ENCODE measurements around the gene KAZN. TPM values are rescaled to one million over a fixed set of nuclear protein-coding genes. Genes with fewer than 3 reads are reported as not detected.

KAZN gene
- total and polyA plus RNA-seq, 9 donors, result 5.1 to 17.4 (median 14.3) TPM

DNA sequence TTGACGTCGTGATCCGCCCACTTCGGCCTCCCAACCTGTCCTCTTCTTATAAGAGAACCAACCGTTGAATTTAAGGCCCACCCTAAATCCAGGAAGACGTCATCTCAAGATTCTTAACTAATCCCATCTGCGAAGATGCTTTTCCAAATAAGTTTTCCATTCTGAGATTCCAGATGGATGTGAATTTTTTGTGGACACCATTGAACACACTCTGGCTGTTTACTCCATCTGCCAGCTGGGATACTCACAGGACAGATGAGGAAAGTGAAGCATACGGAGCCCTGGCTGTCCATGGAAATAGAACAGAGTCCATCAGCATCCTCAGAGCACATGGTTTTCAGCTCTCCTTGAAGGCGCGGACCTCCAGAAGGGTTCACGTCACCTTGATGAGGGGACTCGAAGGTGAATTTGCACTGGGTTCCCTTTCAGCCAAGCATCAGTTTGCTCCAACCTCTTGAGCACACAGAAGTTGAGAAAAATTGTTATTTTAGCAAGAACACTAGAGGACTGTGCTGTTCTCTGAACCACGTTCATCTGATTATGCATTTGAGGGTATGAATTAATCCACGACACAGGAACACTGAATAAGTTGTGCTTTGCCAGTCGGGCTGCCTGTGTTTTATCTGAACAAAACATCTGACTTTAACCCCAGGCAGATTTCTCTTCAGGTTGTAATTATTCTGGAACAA, 68.6 kb downstream of the KAZN start:
- peaks cover 17% of the 10 kb centered on the region for H3K4me1 ChIP-seq (ENCODE audit: control insufficient read depth, insufficient read depth, low read length)
- WGBS (ENCODE audit: insufficient coverage), result 71% methylated on average over 10 of the region's 15 CpGs
- DNase-seq, result peak; percentile 83
- no peaks in the 10 kb centered on the region for H3K36me3 ChIP-seq (ENCODE audit: control insufficient read depth, insufficient read depth, low read length)
- H3K27me3 ChIP-seq (ENCODE audit: control insufficient read depth, insufficient read depth, low read length), result peaks cover 9% of the 10 kb centered on the region
- no peak overlapping the region for H3K27ac ChIP-seq (ENCODE audit: low read length)
- H3K4me3 ChIP-seq (ENCODE audit: low read length), result no peak overlapping the region
- no peaks in the 10 kb centered on the region for H3K9me3 ChIP-seq (replicated peaks; ENCODE audit: control insufficient read depth, low read depth, low read length)

DNA sequence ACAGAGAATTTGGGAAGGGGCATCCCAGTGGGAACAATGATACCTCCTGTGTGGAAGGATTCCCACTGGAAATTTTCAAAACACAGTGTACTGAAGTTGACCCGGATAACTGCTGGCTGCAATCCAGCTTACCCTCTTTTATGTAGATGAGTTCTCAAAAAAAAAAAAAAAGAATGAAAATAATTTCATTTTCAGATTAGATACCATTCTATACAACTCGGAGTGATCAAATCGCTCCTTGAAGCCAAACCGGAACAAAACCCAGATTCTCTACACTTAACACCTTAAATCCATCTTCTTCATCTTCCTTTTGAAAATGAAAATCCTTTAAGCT, 69.1 kb downstream of the KAZN start:
- Histone ChIP-seq H3K36me3 (ENCODE audit: control insufficient read depth, insufficient read depth, low read length) (no peaks in the 10 kb centered on the region), H3K27ac (ENCODE audit: low read length) (no peak overlapping the region), H3K4me3 (ENCODE audit: low read length) (no peak overlapping the region), H3K4me1 (ENCODE audit: control insufficient read depth, insufficient read depth, low read length) (peaks cover 15% of the 10 kb centered on the region), H3K27me3 (ENCODE audit: control insufficient read depth, insufficient read depth, low read length) (peaks cover 9% of the 10 kb centered on the region), H3K9me3 (replicated peaks; ENCODE audit: control insufficient read depth, low read depth, low read length) (no peaks in the 10 kb centered on the region)
- no peak for DNase-seq
- 34% methylated on average over 3 of the region's 4 CpGs for WGBS (ENCODE audit: insufficient coverage)

DNA sequence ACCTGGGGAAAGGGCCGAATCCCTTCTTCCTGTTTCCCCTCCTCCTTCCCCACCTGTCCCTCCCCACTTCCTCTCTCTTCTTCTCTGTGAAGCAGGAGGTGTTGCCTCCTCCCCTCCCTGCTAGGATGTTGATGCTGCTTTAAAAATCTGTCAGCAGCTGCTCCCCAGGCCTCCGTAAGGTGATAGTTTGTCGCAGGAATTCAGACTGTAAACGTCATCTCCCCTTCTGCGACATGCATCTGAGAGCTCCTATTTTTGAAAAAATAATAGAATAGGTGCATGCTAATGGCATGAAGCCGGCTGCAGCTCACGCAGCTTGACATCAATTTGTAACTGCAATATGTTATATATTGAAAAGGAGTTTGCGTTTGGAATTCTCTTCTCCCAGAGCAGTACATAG, 70.1 kb downstream of the KAZN start:
- no peaks in the 10 kb centered on the region for H3K36me3 ChIP-seq (ENCODE audit: control insufficient read depth, insufficient read depth, low read length)
- no peak overlapping the region for H3K27ac ChIP-seq (ENCODE audit: low read length)
- H3K27me3 ChIP-seq (ENCODE audit: control insufficient read depth, insufficient read depth, low read length), result peaks cover 7% of the 10 kb centered on the region
- no peaks in the 10 kb centered on the region for H3K9me3 ChIP-seq (replicated peaks; ENCODE audit: control insufficient read depth, low read depth, low read length)
- peaks cover 15% of the 10 kb centered on the region for H3K4me1 ChIP-seq (ENCODE audit: control insufficient read depth, insufficient read depth, low read length)
- H3K4me3 ChIP-seq (ENCODE audit: low read length), result no peak overlapping the region
- DNase-seq, result no peak
- no CpG with 5 or more reads among the region's 8 CpGs for WGBS (ENCODE audit: insufficient coverage)

DNA sequence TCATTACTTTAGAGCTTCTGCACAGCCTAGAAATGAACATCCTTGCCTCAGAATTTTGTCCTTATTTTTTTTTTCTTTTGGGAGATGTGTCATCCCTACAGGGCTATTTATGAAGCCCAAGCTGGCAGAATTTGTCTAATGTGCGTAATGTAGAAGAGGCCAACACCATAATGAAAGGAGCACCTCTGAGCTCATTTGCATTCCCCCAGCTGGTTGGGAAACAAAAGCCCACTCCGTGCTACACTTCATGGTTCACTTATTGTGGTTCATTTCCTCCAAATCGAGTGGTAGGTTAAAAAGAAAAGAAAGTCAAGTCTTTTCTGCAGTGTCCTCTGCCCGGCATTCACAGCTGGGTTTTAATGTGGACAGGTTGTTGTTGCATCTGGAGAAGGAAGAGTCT, 73.5 kb downstream of the KAZN start:
- Histone ChIP-seq H3K27me3 (ENCODE audit: control insufficient read depth, insufficient read depth, low read length) (peaks cover 4% of the 10 kb centered on the region), H3K9me3 (replicated peaks; ENCODE audit: control insufficient read depth, low read depth, low read length) (peaks cover 6% of the 10 kb centered on the region), H3K4me3 (ENCODE audit: low read length) (no peak overlapping the region), H3K36me3 (ENCODE audit: control insufficient read depth, insufficient read depth, low read length) (no peaks in the 10 kb centered on the region), H3K27ac (ENCODE audit: low read length) (no peak overlapping the region), H3K4me1 (ENCODE audit: control insufficient read depth, insufficient read depth, low read length) (peaks cover 15% of the 10 kb centered on the region)
- WGBS (ENCODE audit: insufficient coverage), result 63% methylated on average over 1 of the region's 4 CpGs
- no peak for DNase-seq

DNA sequence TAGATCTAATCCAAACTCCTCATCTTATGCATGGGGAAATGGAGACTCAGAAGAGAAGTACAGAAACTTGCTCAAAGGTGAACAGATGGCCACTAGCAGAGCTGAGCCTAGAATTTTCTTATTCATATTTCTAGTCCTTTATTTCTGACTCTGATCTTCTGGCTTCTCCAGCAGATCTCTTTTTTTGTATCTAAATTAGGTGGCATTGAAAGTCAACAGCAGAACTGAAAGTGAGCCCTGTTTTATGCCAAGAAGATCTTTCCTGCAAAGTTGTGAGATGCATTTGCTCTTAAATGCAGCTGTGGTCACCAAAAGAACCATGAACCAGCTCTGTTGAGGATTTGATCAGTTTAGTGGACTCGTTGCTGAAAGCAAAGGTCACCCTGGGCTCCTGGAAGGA, 75.5 kb downstream of the KAZN start:
- Histone ChIP-seq H3K4me1 (ENCODE audit: control insufficient read depth, insufficient read depth, low read length) (peaks cover 2% of the 10 kb centered on the region), H3K27me3 (ENCODE audit: control insufficient read depth, insufficient read depth, low read length) (no peaks in the 10 kb centered on the region), H3K9me3 (replicated peaks; ENCODE audit: control insufficient read depth, low read depth, low read length) (peaks cover 6% of the 10 kb centered on the region), H3K36me3 (ENCODE audit: control insufficient read depth, insufficient read depth, low read length) (no peaks in the 10 kb centered on the region), H3K4me3 (ENCODE audit: low read length) (no peak overlapping the region), H3K27ac (ENCODE audit: low read length) (no peak overlapping the region)
- 14% methylated on average over 1 of the region's 1 CpG for WGBS (ENCODE audit: insufficient coverage)
- no peak for DNase-seq

DNA sequence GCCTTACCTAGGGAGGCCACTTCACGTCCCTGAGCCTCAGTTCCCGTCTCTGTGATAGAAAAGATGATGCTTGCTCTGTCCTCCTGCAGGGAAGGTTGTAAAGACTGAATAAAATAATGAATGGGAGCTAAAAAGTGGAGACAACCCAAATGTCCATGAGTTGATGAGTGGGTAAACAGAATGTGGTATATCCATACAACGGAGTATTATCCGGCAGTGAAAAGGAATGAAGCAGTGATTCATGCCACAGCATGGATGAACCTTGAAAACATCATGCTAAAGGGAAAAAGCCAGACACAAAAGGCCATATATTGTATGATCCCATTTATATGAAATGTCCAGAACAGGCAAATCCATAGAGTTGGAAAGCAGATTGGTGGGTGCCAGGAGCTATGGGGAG, 77.9 kb downstream of the KAZN start:
- no peak for DNase-seq
- Histone ChIP-seq H3K36me3 (ENCODE audit: control insufficient read depth, insufficient read depth, low read length) (no peaks in the 10 kb centered on the region), H3K9me3 (replicated peaks; ENCODE audit: control insufficient read depth, low read depth, low read length) (peaks cover 6% of the 10 kb centered on the region), H3K27me3 (ENCODE audit: control insufficient read depth, insufficient read depth, low read length) (no peaks in the 10 kb centered on the region), H3K27ac (ENCODE audit: low read length) (no peak overlapping the region), H3K4me1 (ENCODE audit: control insufficient read depth, insufficient read depth, low read length) (peaks cover 2% of the 10 kb centered on the region), H3K4me3 (ENCODE audit: low read length) (no peak overlapping the region)
- WGBS (ENCODE audit: insufficient coverage), result 83% methylated on average over 4 of the region's 4 CpGs

DNA sequence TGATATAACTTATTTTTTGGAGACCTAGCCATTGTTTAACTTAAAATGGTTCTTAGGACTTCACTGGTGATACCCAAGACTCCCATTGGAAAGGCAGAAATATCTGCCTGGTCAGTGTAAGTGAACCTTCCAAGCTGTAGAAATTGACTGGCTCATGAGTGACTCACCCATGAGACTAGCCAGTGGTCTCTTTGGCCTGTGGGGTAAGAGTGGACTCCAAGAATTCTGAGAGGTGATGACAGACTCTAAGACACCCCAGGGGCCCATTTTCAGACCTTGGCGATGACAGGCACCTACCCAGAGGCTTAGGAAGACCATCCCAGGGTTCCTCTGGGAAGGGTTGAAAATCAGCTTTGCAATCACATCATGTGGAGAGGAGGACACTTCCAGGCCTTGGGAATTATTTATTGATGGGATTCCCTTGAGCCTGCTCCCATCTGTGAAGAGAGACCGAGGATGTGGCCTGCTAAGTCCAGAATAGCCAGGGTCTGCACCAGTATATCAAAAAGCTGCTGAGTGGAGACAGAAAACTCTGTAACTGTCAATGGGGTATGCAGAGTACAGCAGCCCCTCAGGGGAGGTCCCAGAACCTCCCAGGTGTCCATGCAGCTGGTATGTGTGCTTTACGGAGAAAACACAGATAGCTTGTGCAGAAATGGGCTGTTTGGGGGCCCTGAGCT, 78.9 kb downstream of the KAZN start:
- Histone ChIP-seq H3K4me1 (ENCODE audit: control insufficient read depth, insufficient read depth, low read length) (peaks cover 2% of the 10 kb centered on the region), H3K27ac (ENCODE audit: low read length) (no peak overlapping the region), H3K9me3 (replicated peaks; ENCODE audit: control insufficient read depth, low read depth, low read length) (peaks cover 6% of the 10 kb centered on the region), H3K27me3 (ENCODE audit: control insufficient read depth, insufficient read depth, low read length) (no peaks in the 10 kb centered on the region), H3K4me3 (ENCODE audit: low read length) (no peak overlapping the region), H3K36me3 (ENCODE audit: control insufficient read depth, insufficient read depth, low read length) (no peaks in the 10 kb centered on the region)
- DNase-seq, result peak; percentile 59
- WGBS (ENCODE audit: insufficient coverage), result 34% methylated on average over 2 of the region's 3 CpGs

DNA sequence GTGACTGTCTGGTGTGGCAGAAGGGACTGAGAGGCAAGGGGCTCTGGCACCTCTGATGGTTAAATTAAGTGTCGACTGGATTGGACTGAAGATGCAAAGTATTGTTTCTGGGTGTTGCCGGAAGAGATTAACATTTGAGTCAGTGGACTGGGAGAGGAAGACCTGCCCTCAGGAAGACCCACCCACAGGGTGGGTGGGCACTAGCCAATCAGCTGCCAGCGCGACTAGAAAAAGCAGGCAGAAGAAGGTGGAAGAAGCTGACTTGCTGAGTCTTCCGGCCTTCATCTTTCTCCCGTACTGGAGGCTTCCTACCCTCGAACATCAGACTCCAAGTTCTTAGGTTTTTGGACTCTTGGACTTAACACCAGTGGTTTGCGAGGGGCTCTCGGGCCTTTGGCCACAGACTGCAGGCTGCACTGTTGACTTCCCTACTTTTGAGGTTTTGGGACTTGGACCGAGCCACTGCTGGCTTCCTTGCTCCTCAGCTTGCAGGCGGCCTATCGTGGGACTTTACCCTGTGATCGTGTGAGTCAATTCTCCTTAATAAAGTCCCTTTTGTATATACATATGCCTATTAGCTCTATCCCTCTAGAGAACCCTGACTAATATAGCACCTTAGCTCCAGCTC, 79.6 kb downstream of the KAZN start:
- Histone ChIP-seq H3K27ac (ENCODE audit: low read length) (no peak overlapping the region), H3K27me3 (ENCODE audit: control insufficient read depth, insufficient read depth, low read length) (no peaks in the 10 kb centered on the region), H3K4me3 (ENCODE audit: low read length) (no peak overlapping the region), H3K4me1 (ENCODE audit: control insufficient read depth, insufficient read depth, low read length) (peaks cover 2% of the 10 kb centered on the region), H3K36me3 (ENCODE audit: control insufficient read depth, insufficient read depth, low read length) (no peaks in the 10 kb centered on the region), H3K9me3 (replicated peaks; ENCODE audit: control insufficient read depth, low read depth, low read length) (peaks cover 6% of the 10 kb centered on the region)
- DNase-seq, result peak; percentile 79
- 45% methylated on average over 10 of the region's 13 CpGs for WGBS (ENCODE audit: insufficient coverage)

DNA sequence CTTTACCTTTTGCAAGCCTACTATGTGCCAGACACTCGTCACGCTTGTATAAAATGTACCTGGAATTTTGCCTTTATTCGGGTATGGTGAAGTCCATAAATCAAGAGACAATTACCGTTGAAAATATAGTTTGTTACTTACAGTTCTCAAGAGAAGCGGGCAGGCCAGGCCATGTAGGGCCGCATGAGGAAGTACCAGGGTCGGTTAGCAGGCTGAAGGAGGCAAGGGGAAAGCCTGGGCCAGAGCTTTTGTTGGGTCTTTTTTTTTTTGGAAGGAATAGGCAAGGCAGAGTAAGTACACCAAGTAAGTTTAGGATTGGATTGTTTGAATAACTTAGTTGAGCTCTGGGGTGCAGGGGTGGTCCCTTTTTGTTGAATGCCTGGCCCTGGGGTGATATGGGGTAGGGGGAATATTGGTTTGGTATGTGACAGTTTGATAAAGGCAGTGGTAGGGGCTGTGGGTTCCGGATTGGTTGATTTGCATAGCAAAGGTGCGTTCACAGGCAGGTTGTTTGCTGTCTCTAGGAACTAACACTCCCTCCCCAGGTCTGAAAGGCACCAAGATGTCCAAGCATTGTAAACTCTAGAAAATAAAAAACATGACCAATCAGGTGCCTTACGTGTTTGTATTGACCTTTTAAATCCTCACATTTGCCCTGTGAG, 80.7 kb downstream of the KAZN start:
- no peaks in the 10 kb centered on the region for H3K36me3 ChIP-seq (ENCODE audit: control insufficient read depth, insufficient read depth, low read length)
- no peak for DNase-seq
- H3K9me3 ChIP-seq (replicated peaks; ENCODE audit: control insufficient read depth, low read depth, low read length), result peaks cover 6% of the 10 kb centered on the region
- no peak overlapping the region for H3K27ac ChIP-seq (ENCODE audit: low read length)
- H3K4me1 ChIP-seq (ENCODE audit: control insufficient read depth, insufficient read depth, low read length), result peaks cover 2% of the 10 kb centered on the region
- H3K4me3 ChIP-seq (ENCODE audit: low read length), result no peak overlapping the region
- no peaks in the 10 kb centered on the region for H3K27me3 ChIP-seq (ENCODE audit: control insufficient read depth, insufficient read depth, low read length)
- 71% methylated on average over 7 of the region's 10 CpGs for WGBS (ENCODE audit: insufficient coverage)

DNA sequence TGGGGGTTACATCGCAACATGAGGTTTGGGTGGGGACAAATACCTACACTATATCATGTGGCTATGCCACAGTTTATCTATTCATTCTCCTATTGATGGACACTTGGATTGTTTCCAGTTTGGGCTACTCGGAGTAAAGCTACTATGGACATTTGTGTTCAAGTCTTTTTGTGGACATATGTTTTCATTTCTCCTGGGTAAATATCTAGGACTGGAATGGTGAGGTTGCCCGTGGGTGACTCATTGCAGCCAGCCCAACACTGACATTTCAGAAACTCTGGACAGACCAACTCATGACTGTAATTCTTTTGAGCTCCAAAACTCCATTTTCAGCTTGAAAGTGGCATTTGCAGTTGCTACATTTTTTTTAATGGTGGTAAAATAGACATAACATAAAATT, 82.7 kb downstream of the KAZN start:
- Histone ChIP-seq H3K36me3 (ENCODE audit: control insufficient read depth, insufficient read depth, low read length) (no peaks in the 10 kb centered on the region), H3K27me3 (ENCODE audit: control insufficient read depth, insufficient read depth, low read length) (no peaks in the 10 kb centered on the region), H3K4me3 (ENCODE audit: low read length) (no peak overlapping the region), H3K9me3 (replicated peaks; ENCODE audit: control insufficient read depth, low read depth, low read length) (peaks cover 11% of the 10 kb centered on the region), H3K27ac (ENCODE audit: low read length) (no peak overlapping the region), H3K4me1 (ENCODE audit: control insufficient read depth, insufficient read depth, low read length) (peaks cover 2% of the 10 kb centered on the region)
- DNase-seq, result no peak
- no CpG with 5 or more reads among the region's 3 CpGs for WGBS (ENCODE audit: insufficient coverage)
